Neural cell (in vitro differentiated cells): Measurements from ENCODE around the gene PES1.
"Not testable (repeated sequence)": the region's sequence is repeated elsewhere in the genome, so short reads cannot be mapped to it uniquely, and the experiment has no call there.

Experiments
- CTCF ChIP-seq: fragments of 450-650 bp; IDR thresholded peaks from 2 replicates; pipeline ENCODE4 v1.5.1; 2014; ENCODE audit warnings: antibody characterized with exemption, mild to moderate bottlenecking, moderate library complexity; ENCODE audit not compliant: poor library complexity, severe bottlenecking
- EZH2 ChIP-seq: fragments of 200-600, 300-800 bp; shearing (Covaris generic), sonication (generic); IDR thresholded peaks from 2 replicates; pipeline ENCODE4 v1.6.1; 2014; ENCODE audit warnings: antibody characterized with exemption, low read length, borderline replicate concordance, mild to moderate bottlenecking; ENCODE audit not compliant: insufficient read depth, poor library complexity, severe bottlenecking
- POLR2AphosphoS5 ChIP-seq: IDR thresholded peaks from 2 replicates; pipeline ENCODE4 v1.6.1; 2012
- RAD21 ChIP-seq: fragments of 450-650 bp; conservative IDR thresholded peaks from 2 replicates; pipeline ENCODE4 v1.6.1; 2014; ENCODE audit warnings: antibody characterized with exemption, mild to moderate bottlenecking, moderate library complexity

GRCh38 chr22:30619909-30620308, 28.2 kb upstream of the PES1 start:
- not testable (repeated sequence) for TF ChIP-seq CTCF, EZH2, RAD21, POLR2AphosphoS5
